22Rv1 (cell line): ENCODE data around the gene CDH22.

Experiments
- H3K27ac ChIP-seq: fragments of 450-650 bp; 2 replicates; pipeline ENCODE4 v1.5.1; 2017
- ZFX ChIP-seq: fragments of 450-650 bp; IDR thresholded peaks from 2 replicates; pipeline ENCODE4 v1.6.1; 2017; ENCODE audit warnings: antibody characterized with exemption, borderline replicate concordance
- TF ChIP-seq, protein P1 (sequence below): fragments of 450-650 bp; IDR thresholded peaks from 2 replicates; pipeline ENCODE4 v1.5.1; 2017; ENCODE audit warnings: mild to moderate bottlenecking

Gene CDH22

GRCh38 chr20:46190478-46191167 is 117.7 kb downstream of the CDH22 start:
- H3K27ac ChIP-seq: no peak overlapping the region
- TF ChIP-seq, protein P1, sequence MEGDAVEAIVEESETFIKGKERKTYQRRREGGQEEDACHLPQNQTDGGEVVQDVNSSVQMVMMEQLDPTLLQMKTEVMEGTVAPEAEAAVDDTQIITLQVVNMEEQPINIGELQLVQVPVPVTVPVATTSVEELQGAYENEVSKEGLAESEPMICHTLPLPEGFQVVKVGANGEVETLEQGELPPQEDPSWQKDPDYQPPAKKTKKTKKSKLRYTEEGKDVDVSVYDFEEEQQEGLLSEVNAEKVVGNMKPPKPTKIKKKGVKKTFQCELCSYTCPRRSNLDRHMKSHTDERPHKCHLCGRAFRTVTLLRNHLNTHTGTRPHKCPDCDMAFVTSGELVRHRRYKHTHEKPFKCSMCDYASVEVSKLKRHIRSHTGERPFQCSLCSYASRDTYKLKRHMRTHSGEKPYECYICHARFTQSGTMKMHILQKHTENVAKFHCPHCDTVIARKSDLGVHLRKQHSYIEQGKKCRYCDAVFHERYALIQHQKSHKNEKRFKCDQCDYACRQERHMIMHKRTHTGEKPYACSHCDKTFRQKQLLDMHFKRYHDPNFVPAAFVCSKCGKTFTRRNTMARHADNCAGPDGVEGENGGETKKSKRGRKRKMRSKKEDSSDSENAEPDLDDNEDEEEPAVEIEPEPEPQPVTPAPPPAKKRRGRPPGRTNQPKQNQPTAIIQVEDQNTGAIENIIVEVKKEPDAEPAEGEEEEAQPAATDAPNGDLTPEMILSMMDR: no peak
- no peak for TF ChIP-seq ZFX

DNA sequence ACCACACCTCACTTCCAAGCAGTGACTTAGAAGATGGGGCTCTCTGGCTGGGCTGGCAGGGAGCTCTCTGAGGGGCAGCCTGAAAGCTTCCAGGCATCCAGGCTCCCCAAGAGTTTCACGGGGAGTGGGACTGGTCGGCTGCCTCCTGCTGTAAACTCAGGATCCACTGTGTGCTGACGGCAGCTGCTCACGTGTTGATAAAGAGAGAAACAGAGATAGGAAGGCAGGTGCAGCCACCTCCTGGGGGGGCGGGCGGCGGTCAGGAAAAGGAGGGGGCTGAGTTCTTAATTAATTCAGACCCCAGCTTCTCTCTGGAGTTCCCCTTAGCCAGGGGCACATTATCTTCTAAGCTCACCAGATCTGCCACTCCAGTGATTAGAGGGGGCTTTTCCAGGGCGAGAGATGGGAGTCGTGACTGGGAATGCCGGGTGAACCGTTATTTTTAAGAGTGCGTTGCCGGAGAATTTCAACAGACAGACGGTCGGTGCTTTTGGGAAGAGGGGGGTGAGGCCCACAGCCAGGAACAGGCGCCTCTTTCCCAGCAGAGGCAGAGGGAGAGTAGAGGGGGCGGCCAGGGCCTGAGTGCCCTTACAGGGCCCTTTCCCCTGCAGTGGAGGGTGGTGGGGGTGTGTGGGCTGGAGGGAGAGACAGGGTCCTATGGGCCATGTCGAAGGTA is 119.3 kb downstream of the CDH22 start:
- TF ChIP-seq, protein P1: no peak
- no peak for TF ChIP-seq ZFX
- H3K27ac ChIP-seq: no peak overlapping the region

DNA sequence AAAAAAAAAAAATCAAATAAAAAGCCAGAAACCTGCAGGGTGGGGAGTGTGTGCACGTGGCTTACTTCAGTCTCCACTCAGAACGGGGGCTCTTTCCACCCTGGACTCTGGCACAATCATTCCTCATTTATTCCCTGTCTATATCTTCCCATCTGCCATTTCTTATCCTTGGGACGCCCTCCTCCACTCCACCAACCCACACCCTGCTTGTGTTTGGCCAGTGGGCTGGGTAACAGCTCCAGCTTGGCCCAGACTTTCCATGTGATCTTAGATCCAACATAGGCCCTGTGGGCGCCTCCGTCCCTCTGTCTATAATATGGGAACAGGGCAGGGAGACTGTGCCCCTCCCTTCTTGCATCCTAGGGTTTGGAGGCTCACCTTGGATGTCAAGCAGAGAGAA is 122.1 kb downstream of the CDH22 start:
- TF ChIP-seq, protein P1: no peak
- TF ChIP-seq ZFX: no peak
- no peak overlapping the region for H3K27ac ChIP-seq

- TF ChIP-seq, protein P1: no peak
- TF ChIP-seq ZFX: no peak
These were observed 122.9 kb downstream of the CDH22 start for GRCh38 chr20:46185353-46185752.

GRCh38 chr20:46183768-46184167 is 124.5 kb downstream of the CDH22 start:
- TF ChIP-seq ZFX: no peak
- TF ChIP-seq, protein P1: no peak
- no peak overlapping the region for H3K27ac ChIP-seq

More at GRCh38 chr20:46185353-46185752, 122.9 kb downstream of the CDH22 start:
- H3K27ac ChIP-seq: no peak overlapping the region

- TF ChIP-seq, protein P1: no peak
- no peak for TF ChIP-seq ZFX
These were observed 125.8 kb downstream of the CDH22 start for GRCh38 chr20:46182276-46183200.

More at GRCh38 chr20:46182276-46183200, 125.8 kb downstream of the CDH22 start:
- H3K27ac ChIP-seq: no peak overlapping the region
